HG03095 (cell line): Measurements from ENCODE around the gene DQX1.

ENCODE experiments used
- ATAC-seq: cut with Tn5 transposase; IDR thresholded peaks from one replicate; pipeline ENCODE4 v1.9.1; 2021; ENCODE audit warnings: moderate library complexity; ENCODE audit not compliant: unreplicated experiment

Gene DQX1

GRCh38 chr2:74512744-74513604 lies 13.1 kb downstream of the DQX1 start:
- ATAC-seq, result no peak

- ATAC-seq, result no peak
Observed at GRCh38 chr2:74511104-74511989, 14.7 kb downstream of the DQX1 start.

GRCh38 chr2:74510272-74510671 lies 15.8 kb downstream of the DQX1 start:
- ATAC-seq, result no peak

GRCh38 chr2:74507926-74508520 lies 18.0 kb downstream of the DQX1 start:
- no peak for ATAC-seq

- ATAC-seq, result peak; percentile 84
Observed at GRCh38 chr2:74507145-74507925, 18.7 kb downstream of the DQX1 start, which contains the start of gene PCGF1. Gene PCGF1, minus strand, starts transcription at chr2:74507695. Its CDS starts 27 bp downstream, at chr2:74507668.

- no peak for ATAC-seq
Observed at GRCh38 chr2:74505448-74506246, 20.4 kb downstream of the DQX1 start.

GRCh38 chr2:74504591-74504990 lies 21.4 kb downstream of the DQX1 start:
- no peak for ATAC-seq

- ATAC-seq, result no peak
Observed at GRCh38 chr2:74503506-74504475, 22.2 kb downstream of the DQX1 start.

GRCh38 chr2:74502720-74503505 lies 23.1 kb downstream of the DQX1 start:
- ATAC-seq, result peak; percentile 40

GRCh38 chr2:74502147-74502719 lies 23.8 kb downstream of the DQX1 start:
- ATAC-seq, result no peak

GRCh38 chr2:74501335-74502071 lies 24.5 kb downstream of the DQX1 start:
- ATAC-seq, result no peak

GRCh38 chr2:74500578-74500946 lies 25.5 kb downstream of the DQX1 start:
- ATAC-seq, result no peak

- no peak for ATAC-seq
Observed at GRCh38 chr2:74499940-74500577, 26.0 kb downstream of the DQX1 start.

GRCh38 chr2:74499267-74499939 lies 26.6 kb downstream of the DQX1 start, which contains the start of gene LBX2:
Gene LBX2, minus strand, starts transcription at chr2:74499603. Its CDS starts 66 bp downstream, at chr2:74499537.
- ATAC-seq, result no peak

GRCh38 chr2:74498500-74499266 lies 27.3 kb downstream of the DQX1 start:
- no peak for ATAC-seq
